ENCODE data around the gene PDLIM1. TPM values are rescaled to one million over a fixed set of nuclear protein-coding genes. Genes with fewer than 3 reads are reported as not detected.
A peak's percentile ranks its signal among the peaks of the same experiment; 100 is the strongest.

The PDLIM1 gene
- total and polyA plus RNA-seq, 8 donors, result 41.7 to 289 (median 182) TPM

DNA sequence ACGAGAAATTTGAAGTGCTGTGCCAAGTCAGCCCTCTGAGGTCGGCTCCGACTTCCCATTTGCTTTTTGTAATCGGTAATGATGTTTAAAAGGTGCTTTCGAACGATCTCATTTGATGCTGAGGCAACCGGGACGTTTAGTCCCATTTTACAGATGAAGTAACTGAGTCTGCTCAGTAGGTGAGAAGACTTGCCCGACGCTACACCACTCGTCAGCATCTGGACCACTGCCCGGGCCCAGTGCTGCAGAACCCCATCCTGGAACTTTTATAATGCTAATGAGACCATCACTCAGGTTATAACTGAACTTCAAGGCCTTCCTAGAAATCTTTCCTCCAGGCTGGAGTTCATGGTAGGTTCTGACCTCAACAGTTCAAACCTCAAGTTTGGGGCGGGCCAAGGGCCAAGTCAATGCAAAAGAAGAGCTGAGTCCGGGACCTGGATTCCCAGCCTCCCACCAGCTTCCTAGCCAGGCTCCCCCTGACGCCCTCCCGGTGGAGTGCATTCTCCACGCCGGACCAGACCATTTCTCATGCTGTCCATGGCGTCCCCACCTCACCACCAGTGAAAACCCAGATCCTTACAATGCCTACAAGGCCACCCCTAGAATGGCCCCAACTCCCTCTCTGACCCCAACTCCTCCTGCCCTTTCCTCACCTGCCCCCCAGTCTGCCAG is 699 bp upstream of the PDLIM1 start:
- intact Hi-C loops (cut with DNase I; ENCODE audit: low total_unique reads), result no loop called here
- Histone ChIP-seq H3K4me3 (peak overlapping the region; percentile 71 to 86 (median 77)), H3K27me3 (peaks cover 0 to 14% (median 0%) of the 10 kb centered on the region in 3 donors), H3K9me3 (no peaks in the 10 kb centered on the region), H3K27ac (peak overlapping the region; percentile 85 to 93 (median 91)), H3K36me3 (no peaks in the 10 kb centered on the region), H3K4me1 (peaks cover 26 to 58% (median 53%) of the 10 kb centered on the region in 4 donors)
- 55 to 67% (median 59%) methylated on average over 18 to 19 of the region's 19 CpGs for WGBS, 5 donors
- no peak for TF ChIP-seq POLR2A (IDR thresholded peaks at IDR 0.05)
- TF ChIP-seq POLR2AphosphoS5 (IDR thresholded peaks at IDR 0.05), result no peak
- TF ChIP-seq, protein P1, sequence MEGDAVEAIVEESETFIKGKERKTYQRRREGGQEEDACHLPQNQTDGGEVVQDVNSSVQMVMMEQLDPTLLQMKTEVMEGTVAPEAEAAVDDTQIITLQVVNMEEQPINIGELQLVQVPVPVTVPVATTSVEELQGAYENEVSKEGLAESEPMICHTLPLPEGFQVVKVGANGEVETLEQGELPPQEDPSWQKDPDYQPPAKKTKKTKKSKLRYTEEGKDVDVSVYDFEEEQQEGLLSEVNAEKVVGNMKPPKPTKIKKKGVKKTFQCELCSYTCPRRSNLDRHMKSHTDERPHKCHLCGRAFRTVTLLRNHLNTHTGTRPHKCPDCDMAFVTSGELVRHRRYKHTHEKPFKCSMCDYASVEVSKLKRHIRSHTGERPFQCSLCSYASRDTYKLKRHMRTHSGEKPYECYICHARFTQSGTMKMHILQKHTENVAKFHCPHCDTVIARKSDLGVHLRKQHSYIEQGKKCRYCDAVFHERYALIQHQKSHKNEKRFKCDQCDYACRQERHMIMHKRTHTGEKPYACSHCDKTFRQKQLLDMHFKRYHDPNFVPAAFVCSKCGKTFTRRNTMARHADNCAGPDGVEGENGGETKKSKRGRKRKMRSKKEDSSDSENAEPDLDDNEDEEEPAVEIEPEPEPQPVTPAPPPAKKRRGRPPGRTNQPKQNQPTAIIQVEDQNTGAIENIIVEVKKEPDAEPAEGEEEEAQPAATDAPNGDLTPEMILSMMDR (IDR thresholded peaks at IDR 0.05), result no peak
- TF ChIP-seq EP300 (IDR thresholded peaks at IDR 0.05), result no peak
- no peak for DNase-seq

DNA sequence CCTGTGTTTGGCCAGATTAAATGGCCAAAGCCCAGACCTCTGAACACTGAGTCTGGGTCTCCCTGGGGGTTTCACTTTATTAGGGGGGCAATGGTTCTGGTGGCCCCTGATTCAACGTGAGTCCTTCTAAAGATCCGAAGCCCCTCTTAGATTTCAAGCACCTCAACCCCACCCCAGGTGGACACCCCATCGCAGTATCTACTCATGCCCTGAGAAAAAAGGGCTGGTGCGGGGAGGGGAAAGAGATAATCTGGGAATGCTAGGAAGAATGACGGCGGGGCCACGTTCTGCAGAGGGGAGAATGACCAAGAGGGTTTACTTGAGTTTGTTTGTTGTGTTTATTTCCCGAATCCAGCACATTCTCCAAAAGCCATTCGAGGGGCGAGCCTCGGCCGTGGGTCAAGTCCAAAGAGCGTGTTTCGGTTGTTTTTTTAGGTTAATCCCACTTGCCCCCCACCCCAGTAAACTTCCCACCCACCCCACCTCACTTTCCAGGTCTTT is 832 bp downstream of the PDLIM1 start:
- Histone ChIP-seq H3K4me1 (peaks cover 30 to 62% (median 57%) of the 10 kb centered on the region in 4 donors), H3K9me3 (no peaks in the 10 kb centered on the region), H3K4me3 (peak overlapping the region; percentile 71 to 86 (median 77)), H3K27me3 (peaks cover 0 to 14% (median 0%) of the 10 kb centered on the region in 3 donors), H3K36me3 (no peaks in the 10 kb centered on the region), H3K27ac (peak overlapping the region; percentile 89 to 93 (median 91))
- peak in 1 of 2 donors; percentile 29 for DNase-seq
- WGBS, 5 donors, result 11 to 30% (median 18%) methylated on average over 14 of the region's 14 CpGs
- intact Hi-C loops (cut with DNase I; ENCODE audit: low total_unique reads), result no loop called here
- TF ChIP-seq POLR2A (IDR thresholded peaks at IDR 0.05) (no peak), EP300 (IDR thresholded peaks at IDR 0.05) (no peak)
- TF ChIP-seq, protein P1 (IDR thresholded peaks at IDR 0.05), result peak in 1 of 7 experiments; percentile 4

DNA sequence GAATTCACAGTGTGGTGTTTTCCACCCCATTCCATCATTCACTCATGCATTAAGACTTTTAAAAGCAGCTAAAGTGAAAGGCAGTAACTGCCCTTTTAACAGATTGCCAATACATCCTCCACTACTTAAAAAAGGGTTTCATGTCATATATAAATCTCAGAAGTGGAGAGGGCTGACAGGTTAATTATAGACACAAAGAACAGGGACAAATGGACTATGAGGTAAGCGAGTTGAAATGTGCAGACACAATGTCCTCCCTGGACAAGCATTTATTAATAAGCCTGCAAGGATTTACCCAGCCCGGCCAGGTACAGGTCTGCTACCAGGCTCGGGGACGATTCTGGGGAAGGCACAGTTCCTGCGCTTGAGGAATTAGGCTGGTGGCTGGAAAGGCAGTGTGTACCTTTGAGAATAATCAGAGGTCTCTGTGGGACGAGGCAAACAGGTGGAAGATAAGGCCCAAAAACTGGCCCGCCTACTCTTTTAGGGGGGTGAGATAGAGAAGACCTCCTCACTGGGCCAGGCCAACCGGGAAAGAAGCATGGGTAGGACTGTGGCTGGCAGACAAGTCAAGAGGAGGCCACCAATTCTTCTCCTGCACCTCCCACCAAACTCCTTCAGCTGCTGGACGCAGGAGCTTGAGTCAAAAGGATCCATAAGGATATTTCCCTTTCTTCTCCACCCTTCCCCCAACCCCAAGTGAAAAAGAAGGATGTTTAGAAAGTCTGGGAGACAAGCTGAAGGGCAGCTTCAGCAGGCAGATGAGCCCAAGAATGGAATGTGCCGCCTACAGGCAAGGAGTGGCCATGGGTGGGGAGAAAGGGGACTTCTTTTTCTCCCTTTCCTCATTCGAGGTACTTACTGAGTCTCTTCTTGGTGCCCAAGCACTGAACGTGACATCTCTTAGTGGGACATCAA is 1.5 kb downstream of the PDLIM1 start:
- peak overlapping the region; percentile 71 to 86 (median 77) for H3K4me3 ChIP-seq
- TF ChIP-seq, protein P1 (IDR thresholded peaks at IDR 0.05), result peak in 1 of 7 experiments; percentile 13
- no peak for TF ChIP-seq POLR2A (IDR thresholded peaks at IDR 0.05)
- peak in 2 of 3 donors; percentile 4 to 19 for TF ChIP-seq POLR2AphosphoS5 (IDR thresholded peaks at IDR 0.05)
- H3K9me3 ChIP-seq, result no peaks in the 10 kb centered on the region
- WGBS, 5 donors, result 22 to 42% (median 26%) methylated on average over 12 of the region's 12 CpGs
- peak in 1 of 2 donors; percentile 55 for DNase-seq
- H3K4me1 ChIP-seq, result peaks cover 25 to 60% (median 54%) of the 10 kb centered on the region in 4 donors
- intact Hi-C loops (cut with DNase I; ENCODE audit: low total_unique reads), result no loop called here
- H3K36me3 ChIP-seq, result no peaks in the 10 kb centered on the region
- peak overlapping the region; percentile 89 to 93 (median 91) for H3K27ac ChIP-seq
- H3K27me3 ChIP-seq, result peaks cover 0 to 14% (median 0%) of the 10 kb centered on the region in 3 donors

DNA sequence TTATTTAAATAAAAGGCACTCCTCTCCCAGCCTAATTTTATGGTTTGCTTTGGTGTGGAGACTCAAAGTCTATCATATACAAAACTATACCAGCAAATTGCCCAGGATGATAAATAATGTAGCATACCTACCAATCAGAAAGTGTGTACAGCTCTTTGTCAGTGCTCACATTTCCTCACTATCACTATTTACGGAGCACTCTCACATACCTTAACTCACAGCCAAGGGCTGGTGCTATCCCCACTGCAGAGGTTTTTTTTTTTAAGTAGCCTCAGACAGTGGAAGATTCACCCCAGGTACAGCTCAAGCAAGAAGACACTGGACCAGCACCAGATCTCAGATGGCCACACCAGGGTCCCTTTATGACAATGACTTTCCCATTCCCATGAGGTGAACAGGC is 2.5 kb downstream of the PDLIM1 start:
- Histone ChIP-seq H3K27ac (peak overlapping the region in 4 of 5 donors; percentile 9 to 91 (median 72)), H3K27me3 (peaks cover 0 to 14% (median 0%) of the 10 kb centered on the region in 3 donors), H3K4me3 (peak overlapping the region in 3 of 4 donors; percentile 71 to 80 (median 74)), H3K9me3 (no peaks in the 10 kb centered on the region), H3K36me3 (no peaks in the 10 kb centered on the region), H3K4me1 (peaks cover 25 to 61% (median 53%) of the 10 kb centered on the region in 4 donors)
- intact Hi-C loops (cut with DNase I; ENCODE audit: low total_unique reads), result no loop called here
- no peak for DNase-seq
- TF ChIP-seq EP300 (IDR thresholded peaks at IDR 0.05), result no peak
- no peak for TF ChIP-seq POLR2AphosphoS5 (IDR thresholded peaks at IDR 0.05)
- TF ChIP-seq, protein P1 (IDR thresholded peaks at IDR 0.05), result no peak
- no peak for TF ChIP-seq POLR2A (IDR thresholded peaks at IDR 0.05)
- 27 to 53% (median 38%) methylated on average over 1 of the region's 1 CpG for WGBS, 5 donors
